Measurements from ENCODE around the gene BRME1. TPM values are rescaled to one million over a fixed set of nuclear protein-coding genes. Genes with fewer than 3 reads are reported as not detected.
"Not testable (repeated sequence)": the region's sequence is repeated elsewhere in the genome, so short reads cannot be mapped to it uniquely, and the experiment has no call there.

The BRME1 gene
- total RNA-seq, 1 experiment from 2014 or later, result 17.4 TPM

DNA sequence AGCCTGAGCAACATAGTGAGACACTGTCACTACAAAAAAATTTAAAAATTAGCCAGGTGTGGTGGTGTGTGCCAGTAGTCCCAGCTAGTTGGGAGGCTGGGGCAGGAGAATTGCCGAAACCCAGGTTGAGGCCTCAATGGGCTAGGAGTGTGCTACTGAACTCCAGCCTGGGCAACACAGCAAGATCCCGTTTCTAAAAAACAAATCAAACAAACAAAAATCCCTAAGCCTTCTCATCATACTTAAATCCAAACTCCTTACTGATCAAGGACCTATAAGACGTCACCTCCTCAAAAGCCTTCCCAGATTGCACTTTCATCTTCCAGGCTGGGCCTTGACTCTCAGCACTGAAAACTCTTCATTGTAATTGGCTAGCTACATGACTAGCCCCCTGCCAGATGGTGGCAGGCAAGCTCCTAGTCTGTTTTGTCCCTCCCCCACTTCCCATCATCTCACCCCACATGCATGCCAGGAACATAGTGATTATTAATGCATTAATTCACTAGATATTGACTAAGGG lies 46.5 kb downstream of the BRME1 start:
- H3K4me1 ChIP-seq, result peaks cover 17% of the 10 kb centered on the region
- intact Hi-C loops (cut with micrococcal nuclease; ENCODE audit: unreplicated experiment), result no loop called here
- no peak for DNase-seq
- H3K9me3 Mint-ChIP-seq (ENCODE audit: unreplicated experiment), result no peaks in the 10 kb centered on the region
- ChIA-PET CTCF (no interaction called here), POLR2A (interaction anchor here (4.7 kb wide), 1 partner anchor 12 kb away, joined by 44 read pairs; no protein-coding TSS in a partner anchor)
- H3K27ac Mint-ChIP-seq (ENCODE audit: unreplicated experiment), result peak overlapping the region; percentile 95
- H3K27me3 ChIP-seq (replicated peaks; ENCODE audit: control insufficient read depth, insufficient read depth, low read length), result no peaks in the 10 kb centered on the region
- H3K4me1 Mint-ChIP-seq (ENCODE audit: low read depth, unreplicated experiment), result peaks cover 24% of the 10 kb centered on the region
- TF ChIP-seq, protein P1, sequence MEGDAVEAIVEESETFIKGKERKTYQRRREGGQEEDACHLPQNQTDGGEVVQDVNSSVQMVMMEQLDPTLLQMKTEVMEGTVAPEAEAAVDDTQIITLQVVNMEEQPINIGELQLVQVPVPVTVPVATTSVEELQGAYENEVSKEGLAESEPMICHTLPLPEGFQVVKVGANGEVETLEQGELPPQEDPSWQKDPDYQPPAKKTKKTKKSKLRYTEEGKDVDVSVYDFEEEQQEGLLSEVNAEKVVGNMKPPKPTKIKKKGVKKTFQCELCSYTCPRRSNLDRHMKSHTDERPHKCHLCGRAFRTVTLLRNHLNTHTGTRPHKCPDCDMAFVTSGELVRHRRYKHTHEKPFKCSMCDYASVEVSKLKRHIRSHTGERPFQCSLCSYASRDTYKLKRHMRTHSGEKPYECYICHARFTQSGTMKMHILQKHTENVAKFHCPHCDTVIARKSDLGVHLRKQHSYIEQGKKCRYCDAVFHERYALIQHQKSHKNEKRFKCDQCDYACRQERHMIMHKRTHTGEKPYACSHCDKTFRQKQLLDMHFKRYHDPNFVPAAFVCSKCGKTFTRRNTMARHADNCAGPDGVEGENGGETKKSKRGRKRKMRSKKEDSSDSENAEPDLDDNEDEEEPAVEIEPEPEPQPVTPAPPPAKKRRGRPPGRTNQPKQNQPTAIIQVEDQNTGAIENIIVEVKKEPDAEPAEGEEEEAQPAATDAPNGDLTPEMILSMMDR (IDR thresholded peaks at IDR 0.05; ENCODE audit: insufficient read depth in 1 of 2, low read depth in 1 of 2, low read length in 1 of 2, severe bottlenecking in 1 of 2, unreplicated experiment in 1 of 2), result no peak
- no peaks in the 10 kb centered on the region for H3K27me3 Mint-ChIP-seq (ENCODE audit: insufficient read depth, unreplicated experiment)
- H3K4me3 ChIP-seq (ENCODE audit: low read depth, low read length), result no peak overlapping the region
- H3K36me3 Mint-ChIP-seq (ENCODE audit: insufficient read depth, unreplicated experiment), result peaks cover 8% of the 10 kb centered on the region
- H3K9me3 ChIP-seq, result no peaks in the 10 kb centered on the region
- H3K4me3 Mint-ChIP-seq (ENCODE audit: unreplicated experiment), result no peak overlapping the region
- no TSS peak for BruUV-seq (replicated peaks)
- H3K36me3 ChIP-seq (ENCODE audit: control insufficient read depth, insufficient read depth, low read length), result no peaks in the 10 kb centered on the region

DNA sequence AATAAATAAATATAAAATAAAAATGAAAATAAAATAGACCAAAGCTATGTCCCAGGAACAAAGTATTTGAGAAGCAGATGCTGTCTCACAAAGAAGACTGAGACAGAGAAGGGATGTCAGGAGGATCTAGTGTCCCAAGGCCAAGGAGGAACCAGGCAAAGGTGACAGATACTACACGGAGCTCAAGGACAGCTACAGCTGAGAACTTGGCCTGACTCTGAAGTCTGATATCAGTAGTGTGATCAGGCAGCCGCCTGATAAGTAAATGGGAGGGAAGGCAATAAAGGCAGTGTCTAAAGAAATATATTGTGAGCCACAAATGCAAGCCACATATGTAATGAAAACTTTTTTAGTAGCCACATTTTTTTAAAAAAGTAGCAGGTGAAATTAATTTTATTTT lies 49.4 kb downstream of the BRME1 start:
- intact Hi-C loops (cut with micrococcal nuclease; ENCODE audit: unreplicated experiment), result no loop called here

DNA sequence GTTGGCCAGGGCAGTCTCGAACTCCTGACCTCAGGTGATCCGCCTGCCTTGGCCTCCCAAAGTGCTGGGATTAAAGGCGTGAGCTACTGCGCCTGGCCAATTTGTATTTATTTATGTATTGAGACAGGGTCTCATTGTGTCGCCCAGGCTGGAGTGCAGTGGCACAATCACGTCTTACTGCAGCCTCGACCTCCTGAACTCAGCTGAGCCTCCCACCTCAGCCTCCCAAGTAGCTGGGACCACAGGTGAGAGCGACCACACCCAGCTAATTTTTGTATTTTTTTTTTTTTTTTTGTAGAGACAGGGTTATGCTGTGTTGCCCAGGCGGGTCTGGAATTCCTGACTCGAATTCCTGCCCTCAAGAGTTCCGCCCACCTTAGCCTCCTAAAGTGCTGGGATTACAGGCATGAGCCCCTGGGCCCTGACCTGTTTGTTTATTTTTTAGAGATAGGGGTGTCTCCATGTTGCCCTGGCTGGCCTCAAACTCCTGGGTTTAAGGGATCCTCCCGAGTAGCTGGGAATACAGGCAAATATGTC lies 53.7 kb downstream of the BRME1 start:
- H3K4me3 ChIP-seq (ENCODE audit: low read depth, low read length); H3K4me3 Mint-ChIP-seq (ENCODE audit: unreplicated experiment); H3K9me3 ChIP-seq; H3K27me3 ChIP-seq (replicated peaks; ENCODE audit: control insufficient read depth, insufficient read depth, low read length); H3K27me3 Mint-ChIP-seq (ENCODE audit: insufficient read depth, unreplicated experiment); H3K9me3 Mint-ChIP-seq (ENCODE audit: unreplicated experiment); BruUV-seq (replicated peaks); intact Hi-C loops (cut with micrococcal nuclease; ENCODE audit: unreplicated experiment); H3K36me3 ChIP-seq (ENCODE audit: control insufficient read depth, insufficient read depth, low read length); H3K4me1 Mint-ChIP-seq (ENCODE audit: low read depth, unreplicated experiment); DNase-seq: not testable (repeated sequence)
- H3K4me1 ChIP-seq, result peaks cover 41% of the 10 kb centered on the region
- CTCF ChIA-PET, result interaction anchor here (1.5 kb wide), 1 partner anchor 10 kb away, joined by 3 read pairs; no protein-coding TSS in a partner anchor
- Mint-ChIP-seq H3K27ac (ENCODE audit: unreplicated experiment) (peak overlapping the region; percentile 93), H3K36me3 (ENCODE audit: insufficient read depth, unreplicated experiment) (peaks cover 27% of the 10 kb centered on the region)
- POLR2A ChIA-PET, result interaction anchor here (3.2 kb wide), 1 partner anchor 10 kb away, joined by 15 read pairs; no protein-coding TSS in a partner anchor

More for the DNA sequence above, 49.4 kb downstream of the BRME1 start:
- Histone ChIP-seq H3K36me3 (ENCODE audit: control insufficient read depth, insufficient read depth, low read length) (no peaks in the 10 kb centered on the region), H3K4me3 (ENCODE audit: low read depth, low read length) (no peak overlapping the region), H3K9me3 (no peaks in the 10 kb centered on the region), H3K27me3 (replicated peaks; ENCODE audit: control insufficient read depth, insufficient read depth, low read length) (no peaks in the 10 kb centered on the region), H3K4me1 (peaks cover 37% of the 10 kb centered on the region)
- peaks cover 16% of the 10 kb centered on the region for H3K4me1 Mint-ChIP-seq (ENCODE audit: low read depth, unreplicated experiment)
- ChIA-PET CTCF (no interaction called here), POLR2A (interaction anchor here (0.5 to 0.6 kb wide), 2 partner anchors 12 to 138 kb away, joined by 3 to 13 read pairs; no protein-coding TSS in a partner anchor)
- no peak overlapping the region for H3K4me3 Mint-ChIP-seq (ENCODE audit: unreplicated experiment)
- BruUV-seq (replicated peaks), result no TSS peak
- no peaks in the 10 kb centered on the region for H3K9me3 Mint-ChIP-seq (ENCODE audit: unreplicated experiment)
- H3K36me3 Mint-ChIP-seq (ENCODE audit: insufficient read depth, unreplicated experiment), result peaks cover under 1% of the 10 kb centered on the region
- DNase-seq, result no peak
- H3K27ac Mint-ChIP-seq (ENCODE audit: unreplicated experiment), result no peak overlapping the region
- no peaks in the 10 kb centered on the region for H3K27me3 Mint-ChIP-seq (ENCODE audit: insufficient read depth, unreplicated experiment)
- TF ChIP-seq, protein P1 (IDR thresholded peaks at IDR 0.05; ENCODE audit: insufficient read depth in 1 of 2, low read depth in 1 of 2, low read length in 1 of 2, severe bottlenecking in 1 of 2, unreplicated experiment in 1 of 2), result no peak

DNA sequence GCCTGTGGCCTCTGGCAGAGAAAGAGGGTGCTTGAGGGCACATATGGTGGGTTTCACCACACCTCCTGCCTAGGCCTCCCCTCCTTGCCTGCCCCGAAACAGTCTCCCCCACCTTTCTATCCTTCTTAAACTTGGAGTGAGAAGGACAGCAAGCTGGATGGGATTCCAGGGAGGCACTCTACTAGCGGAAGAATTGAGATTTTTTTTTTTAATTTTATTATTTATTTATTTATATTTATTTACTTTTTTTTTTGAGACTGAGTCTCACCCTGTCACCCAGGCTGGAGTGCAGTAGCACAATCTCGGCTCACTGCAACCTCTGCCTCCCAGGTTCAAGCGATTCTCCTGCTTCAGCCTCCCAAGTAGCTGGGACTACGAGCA lies 54.2 kb downstream of the BRME1 start:
- not testable (repeated sequence) for H3K27me3 ChIP-seq (replicated peaks; ENCODE audit: control insufficient read depth, insufficient read depth, low read length); BruUV-seq (replicated peaks); DNase-seq; H3K9me3 Mint-ChIP-seq (ENCODE audit: unreplicated experiment); H3K27me3 Mint-ChIP-seq (ENCODE audit: insufficient read depth, unreplicated experiment); H3K36me3 ChIP-seq (ENCODE audit: control insufficient read depth, insufficient read depth, low read length); H3K9me3 ChIP-seq; H3K4me3 ChIP-seq (ENCODE audit: low read depth, low read length)
- intact Hi-C loops (cut with micrococcal nuclease; ENCODE audit: unreplicated experiment), result loop anchor here (1.0 kb wide), 1 partner anchor 11 kb away; no protein-coding TSS in a partner anchor
- Mint-ChIP-seq H3K27ac (ENCODE audit: unreplicated experiment) (peak overlapping the region; percentile 93), H3K36me3 (ENCODE audit: insufficient read depth, unreplicated experiment) (peaks cover 32% of the 10 kb centered on the region), H3K4me1 (ENCODE audit: low read depth, unreplicated experiment) (peaks cover 10% of the 10 kb centered on the region), H3K4me3 (ENCODE audit: unreplicated experiment) (peak overlapping the region; percentile 14)
- ChIA-PET POLR2A (interaction anchor here (0.5 to 3.2 kb wide), 3 partner anchors 10 to 238 kb away, joined by 6 to 15 read pairs (median 6); no protein-coding TSS in a partner anchor), CTCF (interaction anchor here (0.6 to 1.5 kb wide), 2 partner anchors 11 to 642 kb away, joined by 3 read pairs; no protein-coding TSS in a partner anchor)
- peaks cover 45% of the 10 kb centered on the region for H3K4me1 ChIP-seq
